Activated CD4-positive, alpha-beta T cell treated with anti-CD3 and anti-CD28 coated beads, Interleukin-2, Interleukin-4, amounts not matched to agents 100 ng/mL and 50 ng/mL, durations not matched to agents 16 hours and 8 hours (primary cell): ENCODE measurements around the gene PHACTR3.
"Not testable (repeated sequence)": the region's sequence is repeated elsewhere in the genome, so short reads cannot be mapped to it uniquely, and the experiment has no call there.

Experiments
- DNase-seq: peaks from one replicate; pipeline ENCODE4 v3.0.0-alpha.2; 2020; ENCODE audit warnings: low spot score

PHACTR3 gene

GRCh38 chr20:59589086-59589684 is 15.2 kb upstream of the PHACTR3 start:
- no peak for DNase-seq

DNA sequence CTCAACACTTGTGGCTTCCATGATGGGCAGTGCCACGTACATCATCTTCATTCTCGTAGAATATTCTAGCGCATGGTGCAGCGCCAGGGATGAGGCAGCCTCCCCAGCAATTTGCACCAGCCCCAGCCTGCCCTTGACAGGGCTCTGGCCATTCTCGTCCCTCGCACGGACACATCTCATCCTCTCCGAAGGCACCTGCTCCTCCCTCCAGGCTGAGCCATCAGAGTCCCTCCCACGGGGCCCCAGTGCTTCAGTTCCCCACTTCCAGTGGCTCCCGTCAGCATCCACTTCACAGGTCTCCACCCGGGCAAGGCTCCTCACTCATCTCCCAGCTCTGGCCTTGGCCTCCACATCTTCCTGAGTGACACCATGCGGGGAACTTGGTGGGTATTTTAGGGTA is 13.3 kb upstream of the PHACTR3 start:
- no peak for DNase-seq

DNA sequence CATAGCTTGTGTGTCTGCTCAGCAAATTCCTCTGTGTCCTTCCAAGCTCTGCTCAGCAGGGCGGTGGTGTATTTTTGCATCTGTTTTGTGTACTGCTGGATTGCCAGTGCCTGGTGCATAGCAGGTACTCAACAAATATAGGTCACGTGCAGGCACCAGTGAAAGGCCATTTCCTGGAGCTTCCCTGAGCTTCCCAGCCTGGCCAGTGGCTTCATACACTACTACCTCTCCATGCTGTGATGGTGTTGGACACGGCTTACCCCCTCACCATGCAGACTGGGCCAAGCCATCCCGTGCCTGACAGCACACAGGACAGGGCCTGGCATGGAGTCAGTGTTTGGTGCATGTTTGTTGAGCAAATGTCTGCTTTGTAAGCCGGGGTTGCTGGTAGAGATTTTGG is 7.7 kb upstream of the PHACTR3 start:
- no peak for DNase-seq

DNA sequence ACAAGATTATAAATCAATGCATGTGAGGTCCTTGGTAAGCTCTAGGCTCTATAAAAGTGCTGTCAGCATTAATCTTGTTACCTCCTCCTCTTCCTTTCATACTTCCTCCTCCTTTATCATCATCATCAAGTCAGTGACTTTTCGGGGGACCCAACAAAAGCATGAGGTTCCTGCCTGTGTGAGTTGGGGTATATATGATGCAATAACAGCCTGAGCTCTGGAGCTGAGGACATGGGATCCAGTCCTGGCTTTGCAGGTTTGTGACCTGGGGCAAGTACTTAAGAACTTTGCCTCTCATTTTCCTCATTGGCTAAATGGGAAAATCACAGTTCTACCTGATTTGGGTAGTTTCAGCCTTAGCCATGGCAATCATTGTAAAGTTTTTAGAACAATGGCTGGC is 7.1 kb upstream of the PHACTR3 start:
- DNase-seq = no peak

DNA sequence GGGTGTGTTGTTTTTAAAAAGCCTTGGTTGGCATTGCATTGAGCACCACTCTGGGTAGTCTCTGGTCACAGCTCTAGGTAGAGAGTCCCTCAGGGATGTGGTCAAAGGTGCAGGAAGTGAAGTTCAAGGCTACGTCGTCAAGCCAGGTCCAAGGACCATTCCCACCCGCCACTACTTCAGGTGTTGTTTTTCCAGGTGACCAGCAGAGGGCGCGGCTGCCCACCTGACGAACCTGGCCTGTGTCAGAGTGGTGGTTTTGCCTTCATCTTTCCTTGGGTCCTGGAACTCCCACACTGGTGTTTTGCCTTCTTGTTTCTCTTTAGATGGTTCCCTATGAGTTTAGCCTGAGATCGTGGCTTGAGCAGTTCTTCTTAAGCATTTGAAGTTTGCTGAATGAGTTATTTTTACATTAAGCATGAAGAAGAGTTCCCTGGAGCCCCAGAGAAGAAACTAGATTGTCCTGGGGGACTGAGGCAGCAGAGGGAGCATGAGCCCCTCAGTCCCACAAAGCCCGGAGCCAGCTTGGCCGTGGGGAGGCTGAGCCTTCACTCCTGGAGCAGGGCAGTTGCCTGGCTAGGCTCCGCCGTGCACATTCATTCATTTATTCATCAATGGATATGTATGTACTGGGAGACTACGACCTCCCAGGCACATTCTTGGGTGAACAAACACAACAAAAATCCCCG is 5.6 kb upstream of the PHACTR3 start:
- peak; percentile 41 for DNase-seq

DNA sequence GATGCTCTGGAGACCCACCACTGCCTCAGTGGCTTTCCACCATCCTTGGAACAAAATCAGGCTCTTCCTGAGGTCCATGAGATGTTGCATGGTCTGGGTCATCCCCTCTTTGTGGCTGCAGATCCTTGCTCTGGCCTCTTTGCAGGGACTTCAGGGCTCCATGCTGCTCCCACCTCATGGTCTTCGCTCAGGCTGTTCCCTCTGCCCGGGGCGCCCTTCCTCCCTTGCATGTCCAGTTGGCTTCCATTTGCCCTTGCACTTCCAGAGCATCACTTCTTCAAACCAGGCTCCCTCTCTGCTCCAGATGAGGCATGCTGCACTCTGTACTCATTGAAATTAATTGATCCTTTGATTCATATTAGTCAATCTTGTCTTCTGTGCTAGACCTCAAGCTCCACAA is 4.4 kb upstream of the PHACTR3 start:
- no peak for DNase-seq

DNA sequence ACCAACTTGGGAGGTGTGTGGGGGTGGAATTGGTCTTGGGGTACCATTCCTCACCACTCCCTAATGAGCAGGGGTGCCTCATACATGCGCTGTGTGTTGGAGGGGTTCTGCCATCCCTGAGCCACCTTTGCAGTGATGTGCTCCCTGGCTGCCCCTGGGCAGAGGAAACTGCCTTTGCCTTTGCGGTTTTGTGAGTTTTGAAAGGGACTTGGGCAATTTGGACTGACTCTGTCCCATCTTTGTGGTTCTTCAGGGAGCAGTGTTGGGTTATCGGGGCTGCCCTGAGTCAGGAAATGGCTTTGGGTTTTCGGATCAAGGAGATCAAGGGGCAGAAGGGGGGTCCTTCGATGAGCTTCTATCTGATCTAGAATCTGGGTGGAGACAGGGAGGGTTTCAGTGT is 3.9 kb upstream of the PHACTR3 start:
- no peak for DNase-seq

GRCh38 chr20:59602546-59603080 is 1.7 kb upstream of the PHACTR3 start:
- no peak for DNase-seq

DNA sequence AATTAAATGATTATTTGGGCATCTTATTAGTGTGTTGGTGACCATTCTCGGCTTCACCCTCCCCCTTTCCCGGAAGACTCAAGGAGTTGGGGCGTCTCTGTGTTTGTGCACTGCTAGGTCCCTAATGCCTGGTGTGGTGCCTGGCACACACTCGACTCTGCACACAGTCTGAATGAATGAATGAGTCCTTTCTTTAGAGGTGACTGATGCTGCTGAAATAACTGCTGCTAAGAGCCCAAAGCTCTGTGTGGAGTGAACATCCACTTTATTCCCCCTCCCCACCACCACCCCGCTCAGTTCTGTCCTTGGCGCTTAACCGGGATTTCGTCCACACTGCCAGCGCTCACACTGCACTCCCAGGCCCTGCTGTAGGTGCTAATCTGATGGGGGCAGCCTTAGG is 1.2 kb upstream of the PHACTR3 start:
- DNase-seq = no peak

DNA sequence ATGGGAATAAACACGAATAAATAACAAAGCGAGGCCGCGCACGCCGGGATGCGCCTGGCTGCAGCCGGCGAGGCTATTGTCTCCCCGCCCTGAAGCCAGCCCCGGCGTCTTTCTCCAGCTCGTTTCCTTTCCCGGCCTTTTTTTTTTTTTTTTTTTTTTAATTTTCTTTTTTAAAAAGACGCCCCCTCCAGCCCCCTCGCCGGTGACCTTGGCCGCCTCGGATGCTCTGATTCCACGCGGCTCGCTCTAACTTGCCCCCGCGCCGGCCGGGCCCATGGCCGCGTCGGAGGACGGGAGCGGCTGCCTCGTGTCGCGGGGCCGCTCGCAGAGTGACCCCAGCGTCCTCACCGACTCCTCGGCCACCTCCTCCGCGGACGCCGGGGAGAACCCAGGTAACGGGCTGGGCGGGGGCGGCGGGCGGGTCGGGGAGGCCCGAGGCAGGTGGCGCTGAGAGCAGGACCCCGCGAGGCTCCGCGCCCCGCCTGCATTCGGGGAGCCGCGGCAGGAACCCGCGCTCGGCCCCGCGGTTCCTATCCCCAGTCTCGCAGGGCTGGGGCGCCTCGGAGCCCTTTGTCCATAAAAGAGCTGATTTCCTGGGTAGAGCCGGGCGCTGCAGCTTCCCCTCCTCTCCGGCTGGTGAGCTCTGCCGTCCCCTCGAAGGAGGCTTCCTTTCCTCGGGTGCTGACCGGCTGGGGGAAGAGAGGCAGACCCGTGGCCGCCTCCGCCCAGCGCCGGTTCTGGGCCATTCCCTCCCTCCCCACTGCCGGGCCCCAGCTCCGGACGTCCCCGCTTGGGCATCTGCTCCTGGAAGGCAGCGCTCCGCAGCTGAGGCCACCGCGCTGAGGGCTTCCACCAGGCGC is 631 bp downstream of the PHACTR3 start:
- DNase-seq = no peak

DNA sequence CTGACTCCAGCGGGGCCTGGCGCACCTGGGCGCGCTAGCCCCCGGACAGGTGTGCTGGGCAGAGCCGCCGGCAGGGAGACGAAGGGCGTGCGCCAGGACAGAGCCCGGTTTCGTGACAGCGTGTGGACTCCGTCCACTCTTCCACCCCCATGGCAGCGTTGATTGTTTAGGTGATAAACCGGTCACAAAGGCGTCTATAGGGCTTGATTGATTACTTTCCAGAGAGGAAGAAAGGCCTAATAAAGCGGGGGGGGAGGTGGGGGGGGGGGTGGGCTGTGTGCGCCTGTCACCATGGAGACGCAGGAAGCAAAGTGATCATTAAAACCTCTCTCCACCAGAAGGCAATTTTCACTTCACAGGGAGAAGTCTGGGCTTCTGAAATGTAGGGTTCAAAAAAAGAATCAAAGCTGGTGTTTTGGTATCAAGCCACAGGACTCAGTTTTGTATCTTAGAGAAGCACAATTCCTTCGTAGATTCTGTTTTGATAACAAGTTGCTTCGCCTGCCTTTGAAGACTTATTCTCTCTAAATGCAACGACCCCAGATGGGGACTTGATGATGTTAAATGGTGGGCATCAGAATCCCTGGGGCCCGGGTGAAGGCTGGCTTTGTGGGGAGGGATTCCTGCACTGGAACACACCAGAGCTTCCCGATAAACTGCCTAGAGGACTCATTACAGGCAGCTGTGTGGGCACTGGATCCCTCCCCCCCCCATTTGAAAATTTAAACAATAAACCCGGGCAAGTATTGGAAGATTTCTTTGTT is 1.4 kb downstream of the PHACTR3 start:
- DNase-seq = no peak

DNA sequence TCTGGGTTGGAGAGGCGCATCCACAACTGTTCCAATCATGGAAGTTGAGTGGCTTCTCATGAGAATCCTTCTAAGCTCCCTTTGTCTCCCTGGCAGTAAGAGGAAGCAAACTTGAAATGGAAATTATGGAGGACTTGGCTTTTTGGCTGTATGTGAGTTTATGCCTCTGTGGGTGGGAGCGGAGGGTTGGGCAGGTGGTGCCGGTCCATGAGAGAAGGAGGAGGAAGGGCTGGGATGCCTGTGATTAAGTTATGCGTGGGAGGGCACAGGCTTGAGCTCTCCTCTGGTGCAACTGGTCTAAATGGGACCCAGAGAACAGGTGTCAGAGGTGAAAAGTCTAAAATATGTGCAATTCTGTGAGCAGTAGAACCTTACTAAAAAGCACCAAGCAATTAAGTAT is 2.2 kb downstream of the PHACTR3 start:
- DNase-seq = no peak

DNA sequence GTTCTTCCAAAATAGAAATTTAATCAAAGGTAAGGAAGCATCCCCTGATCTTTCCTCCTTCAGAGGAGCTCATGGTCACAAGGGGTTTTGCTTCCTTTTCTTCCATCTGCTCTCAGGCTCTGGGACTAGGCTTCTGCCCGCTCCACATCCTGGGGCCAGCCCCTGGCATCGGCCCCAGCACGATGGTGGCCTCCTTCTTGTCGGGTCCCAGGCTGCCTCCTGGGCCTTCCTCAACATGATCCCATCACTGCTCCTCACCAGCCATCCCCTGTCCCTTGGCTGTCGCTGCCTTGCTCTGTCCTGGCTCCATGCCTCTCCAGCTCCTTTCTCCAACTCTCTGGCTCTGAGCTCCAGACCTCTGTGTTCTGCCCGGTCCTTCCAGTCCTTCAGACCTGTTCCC is 4.1 kb downstream of the PHACTR3 start:
- no peak for DNase-seq

DNA sequence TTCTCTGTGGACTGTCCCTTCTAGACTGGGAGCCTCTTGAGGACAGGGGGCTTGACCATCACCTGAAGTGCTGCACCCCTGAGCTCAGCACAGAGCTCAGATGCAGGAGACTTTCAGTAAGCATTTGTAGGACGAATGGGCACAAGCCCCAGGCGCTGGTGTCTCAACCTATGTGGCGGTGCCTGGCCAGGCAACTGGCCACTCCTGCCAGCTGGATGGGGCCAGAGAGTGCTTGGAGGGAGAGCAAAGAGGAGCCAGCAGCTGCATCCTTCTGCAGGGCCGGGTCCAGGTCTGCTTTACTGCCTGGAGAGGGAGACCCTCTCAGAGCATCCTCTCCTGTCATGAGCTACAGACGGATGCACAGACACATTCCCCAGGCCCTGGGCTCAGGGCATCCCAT is 4.5 kb downstream of the PHACTR3 start:
- DNase-seq = no peak

- DNase-seq = no peak
Measured at GRCh38 chr20:59611286-59611685, 6.9 kb downstream of the PHACTR3 start.

- DNase-seq = no peak
Measured at GRCh38 chr20:59613861-59614260, 9.5 kb downstream of the PHACTR3 start.

DNA sequence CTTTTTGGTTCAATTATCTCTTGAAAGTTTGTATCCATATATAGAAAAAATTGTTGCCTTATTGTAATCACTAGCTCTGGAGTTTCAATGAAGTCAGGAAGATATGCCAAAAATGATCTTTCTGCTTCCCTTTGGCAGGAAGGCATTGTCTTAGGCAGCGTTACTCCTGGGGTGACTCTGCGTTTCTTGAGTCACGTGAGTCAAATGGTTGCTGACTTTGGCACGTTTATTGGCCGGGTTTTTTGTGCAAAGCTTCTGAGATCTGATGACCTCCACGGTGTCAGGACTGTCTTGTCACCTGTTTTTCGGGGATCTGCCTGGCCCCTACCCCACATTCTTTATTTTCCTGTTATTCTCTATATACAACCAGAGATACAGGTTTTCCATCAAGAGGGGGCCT is 10.4 kb downstream of the PHACTR3 start:
- no peak for DNase-seq

GRCh38 chr20:59616306-59616705 is 12.0 kb downstream of the PHACTR3 start:
- DNase-seq = no peak

- no peak for DNase-seq
Measured at GRCh38 chr20:59617221-59617620, 12.9 kb downstream of the PHACTR3 start.

DNA sequence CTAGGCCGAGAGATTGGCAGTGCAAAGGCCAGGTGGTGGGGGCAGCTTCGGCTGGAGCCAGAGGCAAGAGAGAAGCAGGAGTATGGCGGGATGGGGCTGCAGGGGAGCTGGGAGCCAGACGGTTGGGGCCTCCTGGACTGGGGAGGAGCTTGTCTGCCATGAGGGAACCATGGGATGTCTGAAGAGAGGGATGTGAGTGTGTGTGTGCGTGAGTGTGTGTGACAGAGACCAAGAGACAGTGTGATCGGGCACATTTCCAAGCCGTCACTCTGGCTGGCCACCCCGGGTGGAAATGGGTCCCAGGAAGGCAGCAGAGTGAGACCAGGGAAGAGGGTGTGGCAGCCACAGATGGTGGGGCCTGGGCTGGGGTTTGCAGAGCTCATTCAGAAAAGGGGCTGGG is 13.8 kb downstream of the PHACTR3 start:
- no peak for DNase-seq

DNA sequence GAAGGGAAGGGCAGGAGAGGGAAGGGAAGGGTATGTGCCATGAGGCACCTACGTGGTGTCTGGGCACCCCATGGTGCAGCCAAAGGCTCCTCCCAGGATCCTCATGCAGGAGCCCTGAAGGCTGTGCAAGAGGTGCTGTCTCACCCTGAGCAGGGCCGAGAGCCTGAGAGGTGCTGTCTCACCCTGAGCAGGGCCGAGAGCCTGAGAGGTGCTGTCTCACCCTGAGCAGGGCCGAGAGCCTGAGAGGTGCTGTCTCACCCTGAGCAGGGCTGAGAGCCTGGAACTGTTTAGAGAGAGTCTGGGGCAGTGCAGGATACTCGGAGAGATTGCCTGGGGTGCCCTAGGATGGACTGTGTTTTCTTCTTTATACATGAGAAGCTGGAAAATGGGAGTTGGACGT is 14.2 kb downstream of the PHACTR3 start:
- DNase-seq = not testable (repeated sequence)

DNA sequence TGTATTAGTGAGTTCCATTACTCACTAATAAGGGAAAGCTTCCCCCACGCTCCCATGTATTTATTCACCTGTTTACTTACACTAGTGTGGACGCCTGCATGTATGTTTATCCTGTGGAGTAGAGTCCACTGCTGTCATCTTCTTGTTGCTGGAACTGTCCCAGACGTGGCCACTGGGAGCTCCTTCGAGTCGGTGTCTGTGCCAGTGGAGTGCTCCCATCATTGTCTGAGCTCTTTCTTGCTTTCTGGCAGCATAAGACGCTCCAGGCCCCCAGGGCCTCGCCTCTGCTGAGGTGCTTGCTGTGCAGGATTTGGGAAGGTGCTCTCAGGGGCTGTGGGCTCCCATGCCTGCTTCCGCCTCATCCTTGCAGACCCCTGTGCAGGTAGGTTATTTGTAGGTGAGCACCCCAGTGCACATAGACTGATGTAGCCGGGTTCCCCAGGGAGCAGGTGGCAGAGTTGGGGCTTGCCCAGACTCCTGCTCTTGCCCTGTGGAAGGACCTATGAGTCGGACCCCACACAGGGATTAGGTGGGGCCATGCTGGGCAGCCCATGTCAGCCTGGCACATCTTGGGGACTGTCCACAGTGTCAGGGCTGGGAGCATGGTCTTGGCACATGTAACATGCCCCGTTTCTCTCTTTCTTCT is 16.6 kb downstream of the PHACTR3 start:
- DNase-seq = no peak
